Smooth muscle cell (in vitro differentiated cells): Measurements from ENCODE around the gene FOXJ3. TPM values are rescaled to one million over a fixed set of nuclear protein-coding genes. Genes with fewer than 3 reads are reported as not detected.

Experiments used
- DNase-seq: peaks from one replicate; lab custom pipeline; 2025; ENCODE audit not compliant: unreplicated experiment; lab: John Stamatoyannopoulos, UW
- H2AFZ ChIP-seq: fragments of 200-600 bp; sonication (generic); 2 replicates; pipeline ENCODE4 v1.6.0; 2016; ENCODE audit warnings: antibody characterized with exemption, low read depth, mild to moderate bottlenecking
- H3F3A ChIP-seq: fragments of 200-600 bp; sonication (generic); 2 replicates; pipeline ENCODE4 v1.6.0; 2017; ENCODE audit warnings: antibody characterized with exemption, low read depth
- H3K27ac ChIP-seq: fragments of 200-600 bp; sonication (generic); 2 replicates; pipeline ENCODE4 v1.5.1; 2016; ENCODE audit warnings: low read depth, mild to moderate bottlenecking
- H3K27me3 ChIP-seq: fragments of 200-600 bp; sonication (generic); 2 replicates; pipeline ENCODE4 v1.6.1; 2016; ENCODE audit warnings: low read depth, mild to moderate bottlenecking
- H3K36me3 ChIP-seq: fragments of 200-600 bp; sonication (generic); 2 replicates; pipeline ENCODE4 v1.5.1; 2016; ENCODE audit warnings: low read depth
- H3K4me1 ChIP-seq: fragments of 200-600 bp; sonication (generic); 2 replicates; pipeline ENCODE4 v1.5.1; 2016; ENCODE audit warnings: low read depth
- H3K4me2 ChIP-seq: fragments of 200-600 bp; sonication (generic); 2 replicates; pipeline ENCODE4 v1.6.0; 2016; ENCODE audit warnings: mild to moderate bottlenecking
- H3K4me3 ChIP-seq: fragments of 200-600 bp; sonication (generic); 2 replicates; pipeline ENCODE4 v1.5.1; 2016; ENCODE audit warnings: mild to moderate bottlenecking
- H3K79me2 ChIP-seq: fragments of 200-600 bp; sonication (generic); 2 replicates; pipeline ENCODE4 v1.6.0; 2016; ENCODE audit warnings: low read depth, mild to moderate bottlenecking
- H3K9ac ChIP-seq: fragments of 200-600 bp; sonication (generic); 2 replicates; pipeline ENCODE4 v1.6.0; 2016; ENCODE audit warnings: low read depth
- H3K9me3 ChIP-seq: fragments of 200-600 bp; sonication (generic); replicated peaks from 2 replicates; pipeline ENCODE4 v1.5.1; 2016; ENCODE audit warnings: low read depth
- H4K20me1 ChIP-seq: fragments of 200-600 bp; sonication (generic); 2 replicates; pipeline ENCODE4 v1.6.0; 2016; ENCODE audit warnings: low read depth
- WGBS: methylation state at CpG from one replicate; pipeline ENCODE4 v1.1.7; 2016; ENCODE audit warnings: low lambda C conversion rate; 5-methylcytosine and 5-hydroxymethylcytosine counted together
- polyA plus RNA-seq: library from polyadenylated mRNA; unstranded; fragments of >200 nt; fragmentation: Nextera tagmentation; extraction: Ambion mirVana; gene quantifications from 2 replicates; pipeline ENCODE4 v1.2.1, GENCODE V29; 2016
- total RNA-seq: library from RNA; depleted of rRNA; stranded (reverse); fragments of >200 nt; gene quantifications from 2 replicates; pipeline ENCODE4 v1.2.3, GENCODE V29; 2014
- TF ChIP-seq, protein P1 (sequence below): fragments of 200-600 bp; sonication (generic); IDR thresholded peaks from 2 replicates; pipeline ENCODE4 v1.5.1; 2017; ENCODE audit warnings: borderline replicate concordance, mild to moderate bottlenecking, antibody characterized with exemption; ENCODE audit not compliant: insufficient read depth, poor library complexity, severe bottlenecking

Gene FOXJ3
- total and polyA plus RNA-seq, 2 experiments from 2014 or later, result 19.3 to 40.9 TPM

DNA sequence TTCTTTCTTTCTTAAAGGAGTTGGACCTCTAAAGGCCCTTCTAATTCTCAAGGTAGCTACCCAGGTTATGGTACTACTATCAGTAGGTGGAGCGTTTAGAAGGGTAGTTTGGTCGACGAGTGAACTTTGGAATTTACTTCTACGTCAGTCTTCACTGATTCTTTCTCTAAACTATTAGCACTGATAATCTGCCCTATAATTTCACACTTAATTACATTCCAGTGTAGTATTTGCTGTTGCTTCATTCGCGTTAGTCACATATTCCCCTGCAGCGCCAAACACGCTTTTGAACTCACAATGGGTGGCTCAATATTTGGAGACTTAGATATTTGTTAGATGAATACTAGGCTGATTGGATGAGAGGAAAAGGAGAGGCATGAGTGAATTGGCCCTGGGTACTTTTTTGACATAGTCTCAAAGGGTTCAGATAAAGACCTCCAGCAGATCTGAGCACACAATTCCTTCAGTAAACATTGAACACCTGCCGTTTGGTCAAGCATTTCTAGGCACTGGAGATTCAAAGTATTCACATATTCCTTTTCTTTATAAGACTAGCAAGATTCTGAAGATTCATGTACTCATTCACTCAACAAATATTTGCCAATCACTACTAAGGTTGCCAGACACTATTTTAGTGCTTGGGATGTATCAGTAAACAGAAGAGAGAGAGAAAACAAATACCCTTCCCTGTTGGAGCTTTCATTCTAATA lies 929 bp upstream of the FOXJ3 start:
- Histone ChIP-seq H3K27me3 (no peaks in the 10 kb centered on the region), H3K27ac (peak overlapping the region; percentile 87), H2AFZ (peak overlapping the region; percentile 86), H3K79me2 (peaks cover 39% of the 10 kb centered on the region), H3K9me3 (no peaks in the 10 kb centered on the region), H3K4me3 (peak overlapping the region; percentile 89), H3K4me2 (peak overlapping the region; percentile 99), H3K4me1 (peaks cover 38% of the 10 kb centered on the region), H3K9ac (peak overlapping the region; percentile 93), H4K20me1 (peaks cover 37% of the 10 kb centered on the region), H3F3A (peaks cover 11% of the 10 kb centered on the region), H3K36me3 (no peaks in the 10 kb centered on the region)
- no peak for DNase-seq
- 8% methylated on average over 9 of the region's 9 CpGs for WGBS
- TF ChIP-seq, protein P1, sequence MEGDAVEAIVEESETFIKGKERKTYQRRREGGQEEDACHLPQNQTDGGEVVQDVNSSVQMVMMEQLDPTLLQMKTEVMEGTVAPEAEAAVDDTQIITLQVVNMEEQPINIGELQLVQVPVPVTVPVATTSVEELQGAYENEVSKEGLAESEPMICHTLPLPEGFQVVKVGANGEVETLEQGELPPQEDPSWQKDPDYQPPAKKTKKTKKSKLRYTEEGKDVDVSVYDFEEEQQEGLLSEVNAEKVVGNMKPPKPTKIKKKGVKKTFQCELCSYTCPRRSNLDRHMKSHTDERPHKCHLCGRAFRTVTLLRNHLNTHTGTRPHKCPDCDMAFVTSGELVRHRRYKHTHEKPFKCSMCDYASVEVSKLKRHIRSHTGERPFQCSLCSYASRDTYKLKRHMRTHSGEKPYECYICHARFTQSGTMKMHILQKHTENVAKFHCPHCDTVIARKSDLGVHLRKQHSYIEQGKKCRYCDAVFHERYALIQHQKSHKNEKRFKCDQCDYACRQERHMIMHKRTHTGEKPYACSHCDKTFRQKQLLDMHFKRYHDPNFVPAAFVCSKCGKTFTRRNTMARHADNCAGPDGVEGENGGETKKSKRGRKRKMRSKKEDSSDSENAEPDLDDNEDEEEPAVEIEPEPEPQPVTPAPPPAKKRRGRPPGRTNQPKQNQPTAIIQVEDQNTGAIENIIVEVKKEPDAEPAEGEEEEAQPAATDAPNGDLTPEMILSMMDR, result no peak

DNA sequence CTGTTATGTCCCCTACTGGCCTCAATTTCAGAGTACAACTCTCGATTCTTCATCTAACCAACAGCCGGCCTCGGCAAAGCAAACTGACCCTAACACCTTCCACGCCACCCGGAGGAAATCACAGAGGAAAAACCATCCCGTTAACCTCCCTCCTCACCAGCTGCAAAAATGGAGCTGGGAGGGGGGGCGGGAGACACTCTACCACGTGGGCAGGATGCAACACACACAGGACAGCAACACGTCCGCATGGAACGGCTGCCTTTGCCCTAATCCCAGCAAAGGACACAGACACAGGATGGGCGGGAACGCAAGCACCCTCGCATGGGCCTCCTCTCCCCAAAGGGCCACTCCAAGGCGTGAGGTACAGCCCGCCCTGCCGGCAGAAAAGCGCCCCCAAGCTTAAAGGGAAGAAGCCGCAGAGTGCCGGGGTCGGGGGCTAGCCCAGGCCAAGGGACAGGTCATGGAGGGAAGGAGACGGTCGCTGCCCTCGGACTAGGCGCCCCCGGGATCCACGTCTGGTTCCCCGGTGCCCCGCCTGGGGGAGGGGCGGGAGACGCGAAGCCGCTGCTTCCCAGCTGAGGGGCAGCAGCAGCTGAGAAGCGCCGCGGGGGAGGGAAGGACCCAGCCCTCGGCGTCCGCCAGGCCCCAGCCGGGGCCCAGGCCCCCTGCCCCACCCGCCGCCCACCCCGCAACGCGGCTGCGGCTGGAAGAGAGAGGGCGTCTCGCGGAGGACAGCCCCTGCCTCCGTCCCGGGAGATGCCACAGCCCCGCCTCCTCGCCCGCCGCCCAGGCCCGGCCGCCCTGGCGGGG lies 590 bp downstream of the FOXJ3 start:
- peaks cover 52% of the 10 kb centered on the region for H4K20me1 ChIP-seq
- peaks cover 30% of the 10 kb centered on the region for H3K4me1 ChIP-seq
- peak overlapping the region; percentile 87 for H3K27ac ChIP-seq
- DNase-seq, result peak; percentile 82
- no peaks in the 10 kb centered on the region for H3K9me3 ChIP-seq
- peak overlapping the region; percentile 73 for H2AFZ ChIP-seq
- peak overlapping the region; percentile 89 for H3K4me3 ChIP-seq
- peaks cover 11% of the 10 kb centered on the region for H3F3A ChIP-seq
- TF ChIP-seq, protein P1, result no peak
- no peaks in the 10 kb centered on the region for H3K27me3 ChIP-seq
- peaks cover 55% of the 10 kb centered on the region for H3K79me2 ChIP-seq
- H3K4me2 ChIP-seq, result peak overlapping the region; percentile 99
- H3K9ac ChIP-seq, result peak overlapping the region; percentile 93
- H3K36me3 ChIP-seq, result no peaks in the 10 kb centered on the region
- 2% methylated on average over 38 of the region's 58 CpGs for WGBS

DNA sequence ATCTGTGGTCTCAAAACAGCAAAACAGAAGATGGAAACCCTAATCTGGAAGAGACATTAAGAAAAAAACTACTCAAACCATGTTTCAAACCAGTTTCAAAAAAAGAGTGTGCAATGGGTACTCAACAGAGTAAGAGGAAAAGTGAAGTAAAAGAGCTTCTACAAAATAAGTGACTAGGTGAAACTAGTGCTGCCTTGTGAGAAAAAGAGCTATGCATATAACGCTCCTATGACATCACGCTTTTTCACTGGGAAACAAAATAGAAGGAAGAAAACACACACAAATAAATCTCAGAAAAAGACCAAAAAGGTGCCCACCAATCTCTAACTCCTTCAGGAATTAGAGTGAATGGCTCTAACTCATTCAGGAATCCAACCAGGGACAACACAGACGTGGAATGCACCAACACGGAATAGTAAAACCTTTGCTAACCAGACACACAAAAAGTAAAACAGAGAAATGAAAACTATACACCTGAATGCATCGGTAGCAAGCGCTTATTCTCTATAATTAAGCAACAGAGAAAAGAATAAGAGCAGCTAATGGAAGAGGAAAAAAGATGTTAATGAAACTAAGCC lies 1.3 kb downstream of the FOXJ3 start:
- Histone ChIP-seq H3K4me3 (peak overlapping the region; percentile 89), H3K79me2 (peaks cover 61% of the 10 kb centered on the region), H3K36me3 (no peaks in the 10 kb centered on the region), H3K4me1 (peaks cover 30% of the 10 kb centered on the region), H3F3A (peaks cover 11% of the 10 kb centered on the region), H3K4me2 (peak overlapping the region; percentile 99), H3K27me3 (no peaks in the 10 kb centered on the region), H4K20me1 (peaks cover 59% of the 10 kb centered on the region), H3K9ac (peak overlapping the region; percentile 93), H3K27ac (peak overlapping the region; percentile 87), H2AFZ (no peak overlapping the region), H3K9me3 (no peaks in the 10 kb centered on the region)
- DNase-seq, result no peak
- TF ChIP-seq, protein P1, result no peak
- 5% methylated on average over 6 of the region's 6 CpGs for WGBS
